ENCODE measurements around the gene WNK4. TPM values are rescaled to one million over a fixed set of nuclear protein-coding genes. Genes with fewer than 3 reads are reported as not detected.

The WNK4 gene
- polyA plus RNA-seq, 2 donors: 6.7 to 12.8 TPM

GRCh38 chr17:42845556-42845917 is 65.1 kb downstream of the WNK4 start:
- H3K9me3 ChIP-seq (ENCODE audit: control insufficient read depth in 2 of 2, insufficient read depth in 1 of 2, low read depth in 1 of 2, low read length in 1 of 2): no peaks in the 10 kb centered on the region
- no peak overlapping the region for H3K27ac ChIP-seq (ENCODE audit: low read depth in 2 of 2, low read length in 1 of 2)
- H3K4me3 ChIP-seq (ENCODE audit: low read depth in 1 of 2, low read length in 2 of 2): no peak overlapping the region
- H3K27me3 ChIP-seq (ENCODE audit: control insufficient read depth in 1 of 2, insufficient read depth in 2 of 2, low read length in 2 of 2): no peaks in the 10 kb centered on the region
- 91 to 93% methylated on average over 12 of the region's 12 CpGs for WGBS, 2 donors
- peaks cover 14 to 23% of the 10 kb centered on the region in 2 donors for H3K36me3 ChIP-seq (ENCODE audit: control insufficient read depth in 2 of 2, insufficient read depth in 2 of 2, low read length in 1 of 2)
- peaks cover 4 to 5% of the 10 kb centered on the region in 2 donors for H3K4me1 ChIP-seq (ENCODE audit: control insufficient read depth in 2 of 2, insufficient read depth in 2 of 2, low read length in 1 of 2)

- Histone ChIP-seq H3K27ac (ENCODE audit: low read depth in 2 of 2, low read length in 1 of 2) (peak overlapping the region in 1 of 2 donors; percentile 58), H3K9me3 (ENCODE audit: control insufficient read depth in 2 of 2, insufficient read depth in 1 of 2, low read depth in 1 of 2, low read length in 1 of 2) (no peaks in the 10 kb centered on the region), H3K4me1 (ENCODE audit: control insufficient read depth in 2 of 2, insufficient read depth in 2 of 2, low read length in 1 of 2) (peaks cover 4 to 5% of the 10 kb centered on the region in 2 donors), H3K27me3 (ENCODE audit: control insufficient read depth in 1 of 2, insufficient read depth in 2 of 2, low read length in 2 of 2) (no peaks in the 10 kb centered on the region), H3K4me3 (ENCODE audit: low read depth in 1 of 2, low read length in 2 of 2) (no peak overlapping the region), H3K36me3 (ENCODE audit: control insufficient read depth in 2 of 2, insufficient read depth in 2 of 2, low read length in 1 of 2) (peaks cover 14 to 23% of the 10 kb centered on the region in 2 donors)
- WGBS, 2 donors: 61 to 66% methylated on average over 7 of the region's 7 CpGs
These were observed 65.6 kb downstream of the WNK4 start for GRCh38 chr17:42845918-42846593.

Other genes with a start within 250 kb of the WNK4 start
- 10 to 100 TPM; 17.6 to 18.8 TPM for gene NAGLU, start 244.4 kb upstream of the WNK4 start, polyA plus RNA-seq
- 1 to 10 TPM; 4.0 to 9.0 TPM for gene HSD17B1, start 227.7 kb upstream of the WNK4 start, polyA plus RNA-seq
- gene COASY, start 218.5 kb upstream of the WNK4 start, polyA plus RNA-seq: 10 to 100 TPM; 58.2 to 62.1 TPM
- gene MLX, start 213.5 kb upstream of the WNK4 start, polyA plus RNA-seq: 10 to 100 TPM; 36.8 to 38.3 TPM
- gene PSMC3IP, start 202.9 kb upstream of the WNK4 start, polyA plus RNA-seq: 1 to 10 TPM; 6.4 to 7.2 TPM
- gene RETREG3, start 171.2 kb upstream of the WNK4 start, polyA plus RNA-seq: 10 to 100 TPM; 15.3 to 28.5 TPM
- gene TUBG1, start 170.9 kb upstream of the WNK4 start, polyA plus RNA-seq: 10 to 100 TPM; 27.2 to 49.9 TPM
- 10 to 100 TPM in 1 of 2 donors, 1 to 10 TPM in 1; 7.6 to 12.0 TPM for gene TUBG2, start 121.3 kb upstream of the WNK4 start, polyA plus RNA-seq
- 10 to 100 TPM; 49.4 to 84.6 TPM for gene PLEKHH3, start 103.6 kb upstream of the WNK4 start, polyA plus RNA-seq
- under 1 TPM; 0.22 to 0.42 TPM for gene CCR10, start 98.8 kb upstream of the WNK4 start, polyA plus RNA-seq
- gene CNTNAP1, start 98.1 kb upstream of the WNK4 start, polyA plus RNA-seq: 1 to 10 TPM; 1.3 to 1.5 TPM
- gene EZH1, start 35.6 kb upstream of the WNK4 start, polyA plus RNA-seq: 10 to 100 TPM; 15.6 to 19.8 TPM
- gene RAMP2, start 19.4 kb upstream of the WNK4 start, polyA plus RNA-seq: 10 to 100 TPM in 1 of 2 donors, 1 to 10 TPM in 1; 7.5 to 13.5 TPM
- gene VPS25, start 7.2 kb upstream of the WNK4 start, polyA plus RNA-seq: 100 to 1,000 TPM in 1 of 2 donors, 10 to 100 TPM in 1; 42.8 to 123 TPM
- gene COA3, start 18.1 kb downstream of the WNK4 start, polyA plus RNA-seq: 100 to 1,000 TPM in 1 of 2 donors, 10 to 100 TPM in 1; 89.9 to 185 TPM
- under 1 TPM; 0.18 TPM for gene CNTD1, start 18.3 kb downstream of the WNK4 start, polyA plus RNA-seq
- 10 to 100 TPM; 29.1 to 53.9 TPM for gene BECN1, start 43.7 kb downstream of the WNK4 start, polyA plus RNA-seq
- 10 to 100 TPM; 24.8 to 69.3 TPM for gene PSME3, start 52.8 kb downstream of the WNK4 start, polyA plus RNA-seq
- under 1 TPM; 0.24 to 0.86 TPM for gene AOC2, start 64.0 kb downstream of the WNK4 start, polyA plus RNA-seq
- 10 to 100 TPM in 1 of 2 donors, 1 to 10 TPM in 1; 9.7 to 25.3 TPM for gene AOC3, start 70.6 kb downstream of the WNK4 start, polyA plus RNA-seq
- gene G6PC1, start 120.2 kb downstream of the WNK4 start, polyA plus RNA-seq: not detected
- 10 to 100 TPM; 36.0 to 47.8 TPM for gene AARSD1, start 183.8 kb downstream of the WNK4 start, polyA plus RNA-seq
- under 1 TPM; 0.65 to 0.94 TPM for gene PTGES3L, start 199.5 kb downstream of the WNK4 start, polyA plus RNA-seq
- gene RUNDC1, start 200.0 kb downstream of the WNK4 start, polyA plus RNA-seq: 1 to 10 TPM; 5.2 to 5.7 TPM
- 1,000 to 10,000 TPM; 2,102 to 2,622 TPM for gene RPL27, start 217.8 kb downstream of the WNK4 start, polyA plus RNA-seq
- 1 to 10 TPM; 7.4 to 9.0 TPM for gene IFI35, start 226.2 kb downstream of the WNK4 start, polyA plus RNA-seq
- gene VAT1, start 241.8 kb downstream of the WNK4 start, polyA plus RNA-seq: 100 to 1,000 TPM in 1 of 2 donors, 10 to 100 TPM in 1; 97.6 to 103 TPM
- gene RND2, start 244.6 kb downstream of the WNK4 start, polyA plus RNA-seq: under 1 TPM; 0.53 to 0.54 TPM

Measured in esophagus (tissue), 2 donors.